ENCODE data around the gene PRSS21.

DNA sequence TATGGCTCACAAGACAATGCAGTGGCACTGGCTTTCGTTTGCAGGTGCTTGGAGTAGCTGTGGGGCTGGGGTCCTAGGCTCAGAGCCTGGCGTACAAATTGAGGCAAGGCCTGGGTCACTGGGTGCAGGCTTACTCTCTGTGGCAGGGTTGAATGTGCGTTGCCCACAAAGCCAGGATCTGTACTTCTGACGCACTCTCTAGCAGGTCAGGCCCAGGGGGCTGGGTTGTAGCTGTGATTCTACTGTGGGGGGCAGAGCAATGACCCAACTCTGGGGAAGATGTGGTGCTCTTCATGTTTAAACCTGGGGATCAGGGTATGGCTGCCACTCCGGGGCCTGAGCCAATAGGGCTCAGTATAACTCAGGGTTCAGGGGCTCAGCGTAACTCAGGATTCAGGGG is 6.4 kb upstream of the PRSS21 start:
- TF ChIP-seq, protein P1, sequence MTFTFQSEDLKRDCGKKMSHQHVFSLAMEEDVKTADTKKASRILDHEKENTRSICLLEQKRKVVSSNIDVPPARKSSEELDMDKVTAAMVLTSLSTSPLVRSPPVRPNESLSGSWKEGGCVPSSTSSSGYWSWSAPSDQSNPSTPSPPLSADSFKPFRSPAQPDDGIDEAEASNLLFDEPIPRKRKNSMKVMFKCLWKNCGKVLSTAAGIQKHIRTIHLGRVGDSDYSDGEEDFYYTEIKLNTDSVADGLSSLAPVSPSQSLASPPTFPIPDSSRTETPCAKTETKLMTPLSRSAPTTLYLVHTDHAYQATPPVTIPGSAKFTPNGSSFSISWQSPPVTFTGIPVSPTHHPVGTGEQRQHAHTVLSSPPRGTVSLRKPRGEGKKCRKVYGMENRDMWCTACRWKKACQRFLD (tag by site-specific recombination; IDR thresholded peaks at IDR 0.05) = no peak
- no peak for TF ChIP-seq MEIS1 (CRISPR knock-in tag; IDR thresholded peaks at IDR 0.05; ENCODE audit: borderline replicate concordance)
- TF ChIP-seq, protein P2, sequence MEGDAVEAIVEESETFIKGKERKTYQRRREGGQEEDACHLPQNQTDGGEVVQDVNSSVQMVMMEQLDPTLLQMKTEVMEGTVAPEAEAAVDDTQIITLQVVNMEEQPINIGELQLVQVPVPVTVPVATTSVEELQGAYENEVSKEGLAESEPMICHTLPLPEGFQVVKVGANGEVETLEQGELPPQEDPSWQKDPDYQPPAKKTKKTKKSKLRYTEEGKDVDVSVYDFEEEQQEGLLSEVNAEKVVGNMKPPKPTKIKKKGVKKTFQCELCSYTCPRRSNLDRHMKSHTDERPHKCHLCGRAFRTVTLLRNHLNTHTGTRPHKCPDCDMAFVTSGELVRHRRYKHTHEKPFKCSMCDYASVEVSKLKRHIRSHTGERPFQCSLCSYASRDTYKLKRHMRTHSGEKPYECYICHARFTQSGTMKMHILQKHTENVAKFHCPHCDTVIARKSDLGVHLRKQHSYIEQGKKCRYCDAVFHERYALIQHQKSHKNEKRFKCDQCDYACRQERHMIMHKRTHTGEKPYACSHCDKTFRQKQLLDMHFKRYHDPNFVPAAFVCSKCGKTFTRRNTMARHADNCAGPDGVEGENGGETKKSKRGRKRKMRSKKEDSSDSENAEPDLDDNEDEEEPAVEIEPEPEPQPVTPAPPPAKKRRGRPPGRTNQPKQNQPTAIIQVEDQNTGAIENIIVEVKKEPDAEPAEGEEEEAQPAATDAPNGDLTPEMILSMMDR (tag by site-specific recombination; IDR thresholded peaks at IDR 0.05) = no peak
- TF ChIP-seq ZBTB8A (tag by site-specific recombination; IDR thresholded peaks at IDR 0.05) = no peak
- TF ChIP-seq, protein P3, sequence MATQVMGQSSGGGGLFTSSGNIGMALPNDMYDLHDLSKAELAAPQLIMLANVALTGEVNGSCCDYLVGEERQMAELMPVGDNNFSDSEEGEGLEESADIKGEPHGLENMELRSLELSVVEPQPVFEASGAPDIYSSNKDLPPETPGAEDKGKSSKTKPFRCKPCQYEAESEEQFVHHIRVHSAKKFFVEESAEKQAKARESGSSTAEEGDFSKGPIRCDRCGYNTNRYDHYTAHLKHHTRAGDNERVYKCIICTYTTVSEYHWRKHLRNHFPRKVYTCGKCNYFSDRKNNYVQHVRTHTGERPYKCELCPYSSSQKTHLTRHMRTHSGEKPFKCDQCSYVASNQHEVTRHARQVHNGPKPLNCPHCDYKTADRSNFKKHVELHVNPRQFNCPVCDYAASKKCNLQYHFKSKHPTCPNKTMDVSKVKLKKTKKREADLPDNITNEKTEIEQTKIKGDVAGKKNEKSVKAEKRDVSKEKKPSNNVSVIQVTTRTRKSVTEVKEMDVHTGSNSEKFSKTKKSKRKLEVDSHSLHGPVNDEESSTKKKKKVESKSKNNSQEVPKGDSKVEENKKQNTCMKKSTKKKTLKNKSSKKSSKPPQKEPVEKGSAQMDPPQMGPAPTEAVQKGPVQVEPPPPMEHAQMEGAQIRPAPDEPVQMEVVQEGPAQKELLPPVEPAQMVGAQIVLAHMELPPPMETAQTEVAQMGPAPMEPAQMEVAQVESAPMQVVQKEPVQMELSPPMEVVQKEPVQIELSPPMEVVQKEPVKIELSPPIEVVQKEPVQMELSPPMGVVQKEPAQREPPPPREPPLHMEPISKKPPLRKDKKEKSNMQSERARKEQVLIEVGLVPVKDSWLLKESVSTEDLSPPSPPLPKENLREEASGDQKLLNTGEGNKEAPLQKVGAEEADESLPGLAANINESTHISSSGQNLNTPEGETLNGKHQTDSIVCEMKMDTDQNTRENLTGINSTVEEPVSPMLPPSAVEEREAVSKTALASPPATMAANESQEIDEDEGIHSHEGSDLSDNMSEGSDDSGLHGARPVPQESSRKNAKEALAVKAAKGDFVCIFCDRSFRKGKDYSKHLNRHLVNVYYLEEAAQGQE (tag by site-specific recombination; IDR thresholded peaks at IDR 0.05) = no peak
- TF ChIP-seq, protein P4, sequence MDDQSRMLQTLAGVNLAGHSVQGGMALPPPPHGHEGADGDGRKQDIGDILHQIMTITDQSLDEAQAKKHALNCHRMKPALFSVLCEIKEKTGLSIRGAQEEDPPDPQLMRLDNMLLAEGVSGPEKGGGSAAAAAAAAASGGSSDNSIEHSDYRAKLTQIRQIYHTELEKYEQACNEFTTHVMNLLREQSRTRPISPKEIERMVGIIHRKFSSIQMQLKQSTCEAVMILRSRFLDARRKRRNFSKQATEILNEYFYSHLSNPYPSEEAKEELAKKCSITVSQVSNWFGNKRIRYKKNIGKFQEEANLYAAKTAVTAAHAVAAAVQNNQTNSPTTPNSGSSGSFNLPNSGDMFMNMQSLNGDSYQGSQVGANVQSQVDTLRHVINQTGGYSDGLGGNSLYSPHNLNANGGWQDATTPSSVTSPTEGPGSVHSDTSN (CRISPR knock-in tag; IDR thresholded peaks at IDR 0.05) = no peak
- no peak for TF ChIP-seq ZNF335 (tag by site-specific recombination; conservative IDR thresholded peaks at IDR 0.05)
- TF ChIP-seq TCF7L2 (IDR thresholded peaks at IDR 0.05; ENCODE audit: borderline replicate concordance, low read depth, low read length) = no peak
- TF ChIP-seq, protein P5, sequence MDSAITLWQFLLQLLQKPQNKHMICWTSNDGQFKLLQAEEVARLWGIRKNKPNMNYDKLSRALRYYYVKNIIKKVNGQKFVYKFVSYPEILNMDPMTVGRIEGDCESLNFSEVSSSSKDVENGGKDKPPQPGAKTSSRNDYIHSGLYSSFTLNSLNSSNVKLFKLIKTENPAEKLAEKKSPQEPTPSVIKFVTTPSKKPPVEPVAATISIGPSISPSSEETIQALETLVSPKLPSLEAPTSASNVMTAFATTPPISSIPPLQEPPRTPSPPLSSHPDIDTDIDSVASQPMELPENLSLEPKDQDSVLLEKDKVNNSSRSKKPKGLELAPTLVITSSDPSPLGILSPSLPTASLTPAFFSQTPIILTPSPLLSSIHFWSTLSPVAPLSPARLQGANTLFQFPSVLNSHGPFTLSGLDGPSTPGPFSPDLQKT (IDR thresholded peaks at IDR 0.05; ENCODE audit: borderline replicate concordance, low read depth, low read length) = no peak
- no peak for TF ChIP-seq ZSCAN23 (tag by site-specific recombination; IDR thresholded peaks at IDR 0.05)
- no peak for TF ChIP-seq ZNF768 (tag by site-specific recombination; IDR thresholded peaks at IDR 0.05)
- no peak for TF ChIP-seq ZNF324 (tag by site-specific recombination; IDR thresholded peaks at IDR 0.05)
